ENCODE results near the gene PTGR2. TPM values are rescaled to one million over a fixed set of nuclear protein-coding genes. Genes with fewer than 3 reads are reported as not detected.
"Not testable (repeated sequence)": the region's sequence is repeated elsewhere in the genome, so short reads cannot be mapped to it uniquely, and the experiment has no call there.

PTGR2 gene
- total RNA-seq, 1 experiment from 2014 or later = 4.9 TPM

DNA sequence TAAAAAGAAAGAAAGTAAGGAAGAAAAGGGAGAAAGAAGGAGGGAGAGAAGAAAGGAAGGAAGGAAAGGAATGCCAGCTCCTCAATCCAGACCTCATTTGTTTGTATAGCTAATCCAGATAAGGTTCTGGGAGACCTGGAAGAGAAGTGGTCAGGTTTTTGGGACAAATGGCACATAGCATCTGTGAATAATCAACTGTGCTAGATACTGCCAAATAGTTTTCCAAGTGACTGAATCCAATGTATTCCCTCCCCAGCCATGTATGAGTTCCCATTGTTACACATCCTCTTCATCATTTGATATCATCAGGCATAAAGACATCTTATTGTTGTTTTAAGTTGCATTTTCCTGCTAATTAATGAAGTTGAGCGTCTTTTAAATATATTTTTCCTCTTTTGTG, 18.6 kb upstream of the PTGR2 start:
- DNase-seq (ENCODE audit: low read depth) = peak; percentile 87

GRCh38 chr14:73833530-73834260, 17.9 kb upstream of the PTGR2 start:
- peak; percentile 91 for DNase-seq (ENCODE audit: low read depth)

- DNase-seq (ENCODE audit: low read depth) = peak; percentile 27
Observed at GRCh38 chr14:73834261-73834625, 17.4 kb upstream of the PTGR2 start.

GRCh38 chr14:73838293-73839034, 13.2 kb upstream of the PTGR2 start:
- not testable (repeated sequence) for DNase-seq (ENCODE audit: low read depth)

GRCh38 chr14:73842201-73842600, 9.4 kb upstream of the PTGR2 start:
- DNase-seq (ENCODE audit: low read depth) = no peak

DNA sequence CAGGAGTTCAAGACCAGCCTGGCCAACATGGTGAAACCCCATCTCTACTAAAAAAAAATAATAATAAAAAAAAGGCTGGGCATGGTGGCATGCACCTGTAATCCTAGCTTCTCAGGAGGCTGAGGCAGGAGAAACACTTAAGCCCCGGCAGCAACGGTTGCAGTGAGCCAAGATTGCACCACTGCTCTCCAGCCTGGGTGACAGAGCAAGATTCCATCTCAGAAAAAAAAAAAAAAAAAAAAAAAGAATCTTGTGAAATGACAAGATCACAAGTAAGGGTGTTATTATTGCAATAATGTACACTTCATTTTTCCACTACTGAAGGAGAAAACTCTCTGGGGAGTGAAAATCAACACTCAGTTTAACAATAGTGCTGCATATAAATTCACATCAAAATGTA, 8.8 kb upstream of the PTGR2 start:
- no peak for DNase-seq (ENCODE audit: low read depth)

- no peak for DNase-seq (ENCODE audit: low read depth)
Observed at GRCh38 chr14:73843296-73843695, 8.3 kb upstream of the PTGR2 start.

- DNase-seq (ENCODE audit: low read depth) = no peak
Observed at GRCh38 chr14:73846947-73847346, 4.7 kb upstream of the PTGR2 start.

- DNase-seq (ENCODE audit: low read depth) = no peak
Observed at GRCh38 chr14:73851000-73851399, 631 bp upstream of the PTGR2 start.

DNA sequence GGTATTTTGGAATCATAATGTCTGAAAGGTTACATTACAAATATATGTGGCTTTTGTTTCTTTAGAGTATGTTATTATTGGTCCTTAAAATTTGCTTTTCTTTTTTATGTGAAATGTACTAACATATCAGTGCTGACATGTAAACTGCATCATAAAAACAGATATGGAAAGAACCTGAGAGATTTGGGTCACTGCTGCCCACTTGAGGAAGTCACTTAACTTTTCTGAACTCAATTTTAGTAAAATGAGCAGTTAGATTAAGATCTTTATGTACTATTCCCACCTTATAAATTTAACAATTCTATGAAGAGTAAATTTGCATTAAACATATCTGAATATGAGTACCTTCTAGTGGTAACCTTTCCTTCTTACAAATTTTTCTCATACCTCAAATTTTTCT, 7.5 kb downstream of the PTGR2 start:
- no peak for DNase-seq (ENCODE audit: low read depth)

DNA sequence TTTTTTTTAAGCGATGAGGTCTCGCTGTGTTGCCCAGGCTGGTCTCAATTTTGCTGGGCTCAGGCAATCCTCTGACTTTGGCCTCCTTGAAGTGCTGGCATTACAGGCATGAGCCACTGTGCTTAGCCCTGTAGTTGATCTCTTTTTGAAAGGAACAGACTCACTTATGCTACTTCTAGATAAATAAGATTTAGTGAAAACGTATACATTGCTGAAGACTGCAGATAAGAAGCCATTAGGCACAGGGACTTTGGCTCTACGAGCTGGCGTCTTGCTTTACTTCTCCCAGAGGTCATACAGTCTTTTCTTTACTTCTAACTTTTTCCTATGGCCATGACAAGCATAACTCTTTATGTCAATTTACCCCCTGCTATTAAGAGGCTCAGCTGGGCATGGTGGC, 9.4 kb downstream of the PTGR2 start:
- no peak for DNase-seq (ENCODE audit: low read depth)

DNA sequence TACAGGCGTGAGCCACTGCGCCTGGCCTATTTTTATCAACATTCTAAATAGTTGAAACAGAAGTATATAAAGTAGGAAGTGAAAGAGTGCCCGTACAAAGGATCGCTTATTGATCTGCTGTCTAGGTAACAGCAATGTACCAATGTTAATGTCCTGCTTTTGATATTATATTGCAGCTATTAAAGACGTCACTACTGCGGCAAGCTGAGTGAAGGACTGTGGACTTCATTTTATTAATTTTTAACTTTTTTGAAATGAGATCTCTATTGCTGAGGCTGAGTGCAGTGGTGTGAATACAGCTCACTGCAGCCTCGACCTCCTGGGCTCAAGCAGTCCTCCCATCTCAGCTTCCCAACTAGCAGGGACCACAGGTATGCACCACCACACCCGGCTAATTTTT, 10.8 kb downstream of the PTGR2 start:
- DNase-seq (ENCODE audit: low read depth) = no peak

- no peak for DNase-seq (ENCODE audit: low read depth)
Observed at GRCh38 chr14:73863209-73863608, 11.6 kb downstream of the PTGR2 start.

- no peak for DNase-seq (ENCODE audit: low read depth)
Observed at GRCh38 chr14:73865534-73866113, 14.0 kb downstream of the PTGR2 start.

- DNase-seq (ENCODE audit: low read depth) = not testable (repeated sequence)
Observed at GRCh38 chr14:73869754-73870153, 18.1 kb downstream of the PTGR2 start.

- DNase-seq (ENCODE audit: low read depth) = no peak
Observed at GRCh38 chr14:73870525-73871235, 19.0 kb downstream of the PTGR2 start.

GRCh38 chr14:73873660-73874059, 22.0 kb downstream of the PTGR2 start:
- DNase-seq (ENCODE audit: low read depth) = no peak

DNA sequence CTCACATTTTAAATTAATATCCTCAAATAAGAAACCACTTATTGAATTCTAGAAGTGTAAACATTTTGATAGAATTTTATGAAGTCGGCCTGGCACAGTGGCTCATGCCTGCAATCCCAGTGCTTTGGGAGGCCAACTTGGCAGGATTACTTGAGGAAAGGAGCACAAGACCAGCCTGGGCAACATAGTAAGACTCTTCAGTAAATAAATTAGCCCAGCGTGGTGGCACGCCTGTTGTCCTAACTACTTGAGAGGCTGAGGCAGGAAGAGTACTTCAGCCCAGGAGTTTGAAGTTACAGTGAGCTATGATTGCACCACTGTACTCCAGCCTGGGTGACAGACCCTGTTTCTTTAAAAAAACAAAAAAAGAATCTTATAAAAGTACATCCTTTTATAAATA, 26.2 kb downstream of the PTGR2 start:
- no peak for DNase-seq (ENCODE audit: low read depth)

GRCh38 chr14:73878436-73878835, 26.8 kb downstream of the PTGR2 start:
- DNase-seq (ENCODE audit: low read depth) = peak; percentile 47

DNA sequence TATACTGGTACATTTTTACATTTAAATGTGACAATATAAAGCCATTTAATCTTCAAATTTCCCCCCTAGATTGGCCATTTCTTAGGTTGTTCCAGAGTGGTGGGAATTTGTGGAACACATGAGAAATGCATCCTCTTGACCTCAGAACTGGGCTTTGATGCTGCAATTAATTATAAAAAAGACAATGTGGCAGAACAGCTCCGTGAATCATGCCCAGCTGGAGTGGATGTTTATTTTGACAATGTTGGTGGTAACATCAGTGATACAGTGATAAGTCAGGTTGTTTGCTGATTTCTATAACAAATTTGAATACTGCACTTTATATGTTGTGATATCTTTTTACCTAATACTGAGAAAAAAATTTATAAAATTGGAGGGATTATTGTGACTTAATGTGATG, 27.4 kb downstream of the PTGR2 start:
- DNase-seq (ENCODE audit: low read depth) = peak; percentile 33

DNA sequence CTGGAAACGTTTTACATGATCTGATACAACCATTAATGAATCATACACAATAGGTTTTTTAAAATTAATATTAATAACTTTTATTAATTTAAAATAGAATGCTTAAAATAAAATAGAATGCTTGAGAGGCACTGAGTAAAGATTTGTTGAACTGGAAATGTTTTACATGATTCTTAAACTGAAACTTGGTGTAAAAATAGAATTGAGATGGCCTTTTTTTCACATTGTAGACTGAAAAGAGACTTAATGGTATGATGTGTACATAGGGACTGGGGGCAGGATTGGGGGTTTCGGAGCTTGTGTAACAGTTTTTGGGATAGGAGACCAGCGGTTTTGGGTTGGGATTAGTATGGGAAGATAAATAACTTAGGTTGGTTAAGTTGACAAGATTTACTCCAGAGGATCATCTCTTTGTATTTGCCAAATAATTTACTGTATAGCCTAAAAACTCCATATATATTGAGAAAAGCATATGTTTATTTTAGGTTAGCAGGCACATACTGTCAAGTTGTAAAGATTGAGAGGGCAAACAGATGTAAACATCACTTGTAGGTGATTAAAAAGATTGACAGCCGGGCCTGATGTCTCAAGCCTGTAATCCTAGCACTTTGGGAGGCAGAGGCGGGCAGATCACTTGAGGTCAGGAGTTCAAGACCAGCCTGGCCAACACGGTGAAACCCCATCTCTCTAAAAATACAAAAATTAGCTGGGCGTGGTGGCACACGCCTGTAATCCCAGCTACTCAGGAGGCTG, 33.0 kb downstream of the PTGR2 start:
- no peak for DNase-seq (ENCODE audit: low read depth)

Measured in RPMI7951 (cell line).